HG03064 (cell line): ENCODE measurements around the gene UGT1A5.

Source experiments
- ATAC-seq: cut with Tn5 transposase; IDR thresholded peaks from one replicate; pipeline ENCODE4 v1.9.1; 2021; ENCODE audit warnings: low read depth; ENCODE audit not compliant: unreplicated experiment

The UGT1A5 gene

GRCh38 chr2:233775414-233775813 lies 62.7 kb downstream of the UGT1A5 start:
- no peak for ATAC-seq

- no peak for ATAC-seq
Observed at GRCh38 chr2:233778030-233778429, 65.3 kb downstream of the UGT1A5 start, which contains the start of gene MROH2A. MROH2A (plus strand) TSS chr2:233778330; CDS start chr2:233779359, 1,029 bp downstream.

DNA sequence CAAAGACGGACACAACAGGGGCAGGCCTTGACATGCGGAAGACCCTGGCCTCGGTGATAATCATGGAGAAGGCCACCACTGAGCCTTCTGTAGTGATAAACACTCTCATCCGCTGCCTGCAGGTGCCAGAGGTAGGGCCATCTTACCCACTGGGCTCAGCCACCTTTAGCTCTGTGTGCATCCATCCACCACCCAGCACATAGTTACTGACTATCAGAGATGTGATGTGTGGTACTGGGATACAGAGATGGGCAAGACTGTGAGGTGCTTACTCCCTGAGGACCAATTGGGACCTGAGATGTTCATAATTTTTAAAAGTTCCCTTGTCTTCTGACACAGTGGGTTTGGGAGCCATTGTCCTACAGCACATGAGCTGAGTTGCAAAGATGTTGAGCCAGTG lies 67.0 kb downstream of the UGT1A5 start:
- no peak for ATAC-seq

DNA sequence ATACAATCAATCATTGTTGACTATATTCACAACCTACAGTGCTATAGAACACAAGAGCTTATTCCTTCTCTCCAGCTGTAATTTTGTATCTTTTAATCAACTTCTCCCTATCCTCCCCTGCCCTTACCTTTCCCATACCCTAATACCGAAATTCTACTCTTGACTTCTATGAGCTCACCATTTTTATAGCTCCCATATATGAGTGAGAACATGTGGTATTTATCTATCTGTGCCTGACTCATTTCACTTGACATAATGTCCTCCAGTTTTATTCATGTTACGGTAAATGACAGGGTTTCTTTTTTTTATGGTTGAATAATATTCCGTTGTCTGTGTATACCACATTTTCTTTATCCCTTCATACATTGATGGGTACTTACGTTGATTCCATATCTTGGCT lies 68.1 kb downstream of the UGT1A5 start:
- no peak for ATAC-seq

GRCh38 chr2:233789554-233789953 lies 76.8 kb downstream of the UGT1A5 start:
- ATAC-seq: no peak

- ATAC-seq: no peak
Observed at GRCh38 chr2:233791151-233791882, 78.6 kb downstream of the UGT1A5 start.

GRCh38 chr2:233791883-233792329 lies 79.2 kb downstream of the UGT1A5 start:
- no peak for ATAC-seq

DNA sequence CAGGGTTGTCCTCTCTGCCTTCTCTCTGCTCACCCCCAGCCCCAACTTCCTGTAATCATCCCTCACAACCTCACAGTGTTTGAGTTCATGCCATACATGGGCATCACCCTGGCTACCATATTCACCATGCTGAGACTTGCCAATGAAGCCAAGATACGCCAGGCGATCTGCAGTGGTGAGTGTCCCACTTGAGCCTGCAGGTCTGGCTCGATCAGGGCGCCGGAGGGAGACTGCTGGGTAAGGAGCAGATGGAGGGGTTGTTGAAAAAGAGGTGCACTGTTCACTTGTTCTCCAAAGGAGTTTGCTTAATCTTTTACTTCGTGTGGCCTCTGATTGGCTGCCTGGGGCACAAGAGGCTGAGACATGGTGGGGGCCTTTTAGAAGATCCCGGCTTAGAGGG lies 80.0 kb downstream of the UGT1A5 start:
- ATAC-seq: no peak

DNA sequence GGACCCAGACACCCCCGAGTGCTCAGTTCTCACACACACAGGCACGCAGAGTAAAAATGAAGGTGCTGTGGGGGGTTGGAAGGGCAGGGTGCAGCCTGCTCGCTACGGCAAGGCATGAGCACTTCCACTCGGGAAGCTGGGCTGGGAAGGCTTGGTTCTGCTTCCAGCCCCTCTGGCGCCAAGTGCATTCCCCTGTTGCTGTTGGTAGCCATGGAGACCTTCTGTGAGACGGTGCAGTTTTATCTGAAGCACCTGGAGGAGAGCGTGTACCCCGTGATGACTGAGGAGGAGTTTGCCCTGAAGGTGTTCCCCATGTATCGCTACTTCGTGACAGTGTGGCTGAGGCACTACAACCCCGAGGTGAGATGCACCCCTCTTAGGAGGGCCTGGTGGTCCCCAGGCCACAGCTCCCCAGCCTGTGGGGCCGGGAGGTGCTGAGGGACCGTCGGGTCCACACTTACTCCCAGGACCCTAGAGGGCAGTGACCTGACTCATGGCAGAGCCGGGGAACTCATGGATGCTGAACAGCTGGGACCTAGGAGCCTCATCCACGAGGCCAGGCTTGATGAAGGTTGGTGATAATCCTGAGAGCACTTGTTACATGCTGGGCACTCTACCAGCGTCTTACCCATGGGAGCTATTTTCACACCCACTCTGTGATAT lies 80.9 kb downstream of the UGT1A5 start:
- no peak for ATAC-seq

- no peak for ATAC-seq
Observed at GRCh38 chr2:233794128-233794658, 81.5 kb downstream of the UGT1A5 start.

DNA sequence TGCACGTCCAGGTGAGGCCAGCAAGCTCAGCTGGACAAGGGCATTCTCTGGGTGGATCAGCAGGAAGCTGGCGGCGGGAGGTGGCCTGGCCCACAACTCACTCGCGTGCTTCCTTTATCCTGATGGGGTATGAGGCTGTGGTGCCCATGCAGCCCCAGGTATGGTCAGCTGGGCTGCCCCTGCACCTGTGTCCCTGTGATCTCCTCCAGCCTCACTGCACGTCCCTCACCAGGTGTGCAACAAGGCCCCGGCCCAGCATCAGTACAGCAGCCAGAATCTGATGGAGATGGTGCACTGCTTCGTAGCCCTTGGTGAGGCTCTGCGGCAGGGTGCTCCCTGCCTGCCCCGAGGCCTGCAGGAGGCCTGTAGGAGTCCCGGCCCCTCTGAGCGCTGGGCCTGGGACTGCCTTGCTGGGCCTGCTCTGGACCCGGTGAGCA lies 83.0 kb downstream of the UGT1A5 start:
- no peak for ATAC-seq

DNA sequence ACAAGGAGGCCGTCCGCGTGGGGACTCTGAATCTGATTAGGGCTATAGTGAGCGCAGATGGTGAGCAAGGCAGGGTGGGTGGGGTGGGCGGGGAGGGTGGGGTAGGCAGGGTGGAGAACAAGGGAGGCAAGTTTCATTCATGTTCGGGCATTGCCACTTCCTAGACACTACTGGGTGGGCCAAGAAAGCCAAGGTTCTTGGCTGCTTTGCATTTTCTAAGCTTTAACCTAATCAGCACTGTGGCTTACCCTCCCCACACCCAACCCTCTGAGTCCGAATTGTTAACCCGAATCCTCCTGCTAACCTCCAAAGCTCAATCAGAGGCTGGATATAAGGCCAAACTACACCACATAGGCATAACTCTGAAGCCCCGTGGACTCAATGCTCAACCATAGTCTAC lies 83.5 kb downstream of the UGT1A5 start:
- no peak for ATAC-seq

- ATAC-seq: no peak
Observed at GRCh38 chr2:233798335-233799086, 85.8 kb downstream of the UGT1A5 start.

GRCh38 chr2:233799087-233799665 lies 86.5 kb downstream of the UGT1A5 start:
- ATAC-seq: no peak

DNA sequence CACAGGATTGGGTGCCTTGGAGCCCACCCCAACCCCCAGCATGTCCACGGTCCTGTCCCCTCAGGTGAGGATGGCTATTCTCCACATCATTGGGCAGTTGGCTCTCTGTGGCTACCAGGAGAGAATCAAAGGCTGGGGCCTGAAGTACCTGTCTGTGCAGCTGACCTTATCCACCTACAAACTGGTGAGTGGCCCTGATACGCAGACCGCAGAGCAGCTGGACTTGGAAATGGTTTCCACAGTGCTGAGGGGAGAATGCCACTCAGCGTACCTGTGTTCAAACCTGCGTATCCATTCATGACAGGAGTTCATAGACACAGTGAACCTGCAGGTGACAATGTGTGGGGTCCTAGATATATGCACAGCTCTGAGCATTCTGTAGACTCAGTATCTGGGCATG lies 87.0 kb downstream of the UGT1A5 start:
- no peak for ATAC-seq

GRCh38 chr2:233800208-233800607 lies 87.5 kb downstream of the UGT1A5 start:
- ATAC-seq: no peak

- no peak for ATAC-seq
Observed at GRCh38 chr2:233801357-233802131, 88.8 kb downstream of the UGT1A5 start.

DNA sequence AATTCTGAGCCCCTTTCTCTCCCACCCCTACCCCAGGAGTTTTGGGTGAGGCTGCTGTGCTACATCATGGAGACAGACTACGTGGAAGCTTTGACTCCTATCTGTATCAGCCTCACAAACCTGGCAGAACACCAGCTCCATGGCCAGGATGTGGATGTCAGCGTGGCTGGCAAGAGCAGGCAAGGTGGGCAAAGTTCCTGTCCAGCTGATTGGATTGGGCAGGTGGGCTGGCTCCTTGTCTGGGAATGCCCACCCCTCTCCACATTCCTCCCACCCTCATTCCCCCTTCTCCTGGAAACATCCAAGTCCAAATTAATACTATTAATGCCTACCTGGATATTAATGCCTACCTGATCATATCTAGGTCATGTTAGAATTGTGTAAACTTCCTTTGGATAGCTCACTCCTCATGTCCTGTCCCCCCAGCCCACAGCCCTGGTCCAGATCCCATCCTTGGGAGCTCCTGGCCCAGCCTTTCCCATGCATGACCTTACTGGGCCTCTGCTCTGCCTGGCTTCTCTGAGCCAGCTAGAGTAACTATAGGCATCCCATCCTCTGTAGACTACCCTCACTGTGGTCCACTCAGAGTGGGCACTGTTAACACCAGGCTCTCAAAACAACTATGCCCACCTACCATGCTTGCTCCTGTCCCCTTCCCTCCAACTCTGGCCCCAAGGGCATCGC lies 89.6 kb downstream of the UGT1A5 start:
- ATAC-seq: no peak

DNA sequence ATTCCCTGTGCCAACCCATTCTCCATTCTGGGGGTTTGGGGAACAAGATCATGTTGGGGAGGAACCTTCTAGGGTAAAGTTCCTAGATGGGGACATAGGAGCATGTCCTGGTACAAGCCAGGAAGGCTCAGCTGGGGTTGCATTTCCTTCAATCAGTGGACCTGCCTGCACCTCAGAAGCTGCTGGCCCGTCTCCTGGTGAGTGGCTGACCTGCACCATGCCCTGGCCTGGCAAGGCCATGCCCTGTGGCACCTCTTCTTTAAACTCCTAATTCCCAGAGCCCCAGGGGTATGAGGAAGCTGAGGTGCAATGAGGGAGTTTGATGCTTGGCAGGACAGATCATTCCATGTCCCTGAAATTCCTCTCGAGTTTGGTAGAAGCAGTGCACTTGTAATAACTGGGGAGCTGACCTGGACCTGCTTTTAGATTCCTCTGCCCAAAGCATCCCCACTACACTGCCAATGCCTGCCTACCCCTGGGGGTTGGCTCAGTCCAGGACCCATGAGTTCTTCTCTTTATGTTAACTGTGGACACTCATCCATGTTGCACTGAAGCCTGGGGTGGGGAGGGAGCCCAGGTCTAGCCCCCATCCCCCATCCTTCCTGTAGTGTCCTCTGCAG lies 90.7 kb downstream of the UGT1A5 start:
- no peak for ATAC-seq
